HepG2 (cell line): ENCODE data around the gene ZFPL1. TPM values are rescaled to one million over a fixed set of nuclear protein-coding genes. Genes with fewer than 3 reads are reported as not detected.
A peak's percentile ranks its signal among the peaks of the same experiment; 100 is the strongest.

Experiments
- ATAC-seq: fragments of 200-7000 bp; cut with Tn5 transposase; 3 replicates; pipeline ENCODE4 v1.9.1; 2020; ENCODE audit warnings: mild to moderate bottlenecking, moderate library complexity
- BruUV-seq: library from RNA; stranded (reverse); fragments of 400-500 nt; replicated peaks from 2 replicates; lab custom pipeline; 2021; lab: Mats Ljungman, UMichigan
- CTCF ChIA-PET: fragments of 300-600 bp; formaldehyde crosslinking; extraction: SDS; loops from one replicate; lab custom pipeline; 2021; ENCODE audit warnings: low total read pairs, inconsistent platforms, low intra/inter-chr PET ratio; lab: Yijun Ruan, JAX
- POLR2A ChIA-PET: fragments of 350-600 bp; sonication (Branson Sonifier 250); formaldehyde crosslinking; loops from one replicate; lab custom pipeline; 2020; ENCODE audit warnings: antibody characterized with exemption, inconsistent platforms; lab: Yijun Ruan, JAX
- DNase-seq: peaks from one replicate; pipeline ENCODE4 v3.0.0-alpha.2; 2015; ENCODE audit warnings: low spot score
- FAIRE-seq: peaks from 3 replicates; lab custom pipeline; 2011; peaks lifted over from hg19 to GRCh38; lab: Jason Lieb, UNC
- H2AFZ ChIP-seq: one replicate; pipeline ENCODE4 v1.6.1; 2011; ENCODE audit warnings: low read length, inconsistent platforms
- H3K27ac ChIP-seq: fragments of 300-600 bp; 3 replicates; pipeline ENCODE4 v1.8.0; 2011; ENCODE audit warnings: mixed run types, mild to moderate bottlenecking, mixed read lengths, low read length, inconsistent platforms; ENCODE audit not compliant: insufficient read depth; ENCODE audit errors: extremely low read length
- H3K27me3 ChIP-seq, 2 experiments: fragments of 200-600 bp in 1 of 2; 2 replicates in 1 of 2; 3 replicates in 1 of 2; pipeline versions ENCODE4 v1.6.0 to v1.8.0; 2011; ENCODE audit warnings: low read length in 2 of 2, mild to moderate bottlenecking in 2 of 2, moderate library complexity in 2 of 2, inconsistent platforms in 1 of 2; ENCODE audit not compliant: insufficient read depth in 2 of 2, control insufficient read depth in 1 of 2
- H3K36me3 ChIP-seq, 2 experiments: fragments of 200-600 bp in 1 of 2; replicated peaks in 1 of 2; 2 replicates in 1 of 2; 3 replicates in 1 of 2; pipeline versions ENCODE4 v1.5.1 to v1.8.0; 2011; ENCODE audit warnings: low read length in 2 of 2, inconsistent platforms in 1 of 2; ENCODE audit not compliant: insufficient read depth in 2 of 2, control insufficient read depth in 1 of 2
- H3K4me1 ChIP-seq: 2 replicates; pipeline ENCODE4 v1.5.1; 2012; ENCODE audit warnings: low read length, inconsistent platforms; ENCODE audit not compliant: insufficient read depth
- H3K4me2 ChIP-seq: 2 replicates; pipeline ENCODE4 v1.6.0; 2011; ENCODE audit warnings: low read depth, low read length, inconsistent platforms
- H3K4me3 ChIP-seq, 3 experiments: fragments of 200-600 bp in 1 of 3; sonication (generic), shearing (Covaris generic) in 1 of 3; replicated peaks in 1 of 3; 2 replicates each; pipeline ENCODE4 v1.5.1; 2011 to 2016; ENCODE audit warnings: low read length in 3 of 3, inconsistent platforms in 2 of 3, low read depth in 2 of 3, mild to moderate bottlenecking in 2 of 3, control low read depth in 1 of 3, mixed read lengths in 1 of 3; ENCODE audit not compliant: insufficient read depth in 1 of 3
- H3K79me2 ChIP-seq: one replicate; pipeline ENCODE4 v1.6.1; 2011; ENCODE audit warnings: low read length, inconsistent platforms; ENCODE audit not compliant: insufficient read depth
- H3K9ac ChIP-seq: 2 replicates; pipeline ENCODE4 v1.6.0; 2011; ENCODE audit warnings: mild to moderate bottlenecking, low read depth, low read length, inconsistent platforms; ENCODE audit not compliant: insufficient read depth
- H3K9me3 ChIP-seq: 2 replicates; pipeline ENCODE4 v1.5.1; 2012; ENCODE audit warnings: mild to moderate bottlenecking, low read length
- H4K20me1 ChIP-seq: 2 replicates; pipeline ENCODE4 v1.6.0; 2011; ENCODE audit warnings: inconsistent platforms, mild to moderate bottlenecking, low read length, moderate library complexity; ENCODE audit not compliant: insufficient read depth
- MED1 ChIP-seq: sonication (generic); formaldehyde crosslinking; IDR thresholded peaks from 2 replicates; pipeline ENCODE4 v1.4.0; 2020; ENCODE audit warnings: missing genetic modification reagents
- ZNF280D ChIP-seq: sonication (generic); formaldehyde crosslinking; IDR thresholded peaks from 2 replicates; pipeline ENCODE4 v1.5.1; 2020; ENCODE audit warnings: mild to moderate bottlenecking, missing genetic modification reagents
- ZNF333 ChIP-seq: sonication (generic); formaldehyde crosslinking; IDR thresholded peaks from 2 replicates; pipeline ENCODE4 v1.4.0; 2020; ENCODE audit warnings: mild to moderate bottlenecking, missing genetic modification reagents, borderline replicate concordance
- ZNF414 ChIP-seq: sonication (generic); formaldehyde crosslinking; IDR thresholded peaks from 2 replicates; pipeline ENCODE4 v1.5.0; 2020; ENCODE audit warnings: missing genetic modification reagents
- ZNF484 ChIP-seq: sonication (generic); formaldehyde crosslinking; IDR thresholded peaks from 2 replicates; pipeline ENCODE4 v1.5.1; 2020; ENCODE audit warnings: mild to moderate bottlenecking, low read depth, missing genetic modification reagents, borderline replicate concordance
- ZNF652 ChIP-seq: IDR thresholded peaks from 2 replicates; pipeline ENCODE4 v1.6.1; 2016; ENCODE audit warnings: low read depth, borderline replicate concordance
- WGBS: methylation state at CpG from one replicate; pipeline ENCODE4 v1.1.6; 2017; ENCODE audit warnings: low lambda C conversion rate; 5-methylcytosine and 5-hydroxymethylcytosine counted together
- in situ Hi-C: cut with HindIII; loops from 2 replicates; pipeline ENCODE4 v1.10.0; 2017; ENCODE audit warnings: low pct_unique_long_range_greater_than_20kb; ENCODE audit not compliant: extremely low pct_ligation_motif_present
- intact Hi-C: fragments of 100-400 bp; cut with micrococcal nuclease; formaldehyde crosslinking; loops from one replicate; pipeline ENCODE4 v1.10.0; 2022; ENCODE audit not compliant: unreplicated experiment
- polyA plus RNA-seq, 8 experiments: library from polyadenylated mRNA; depleted of rRNA in 3 of 8; stranded (reverse) in 7 of 8; unstranded in 1 of 8; fragments of >200 nt; fragmentation: Illumina TruSeq in 4 of 8; extraction: Trizol in 4 of 8; gene quantifications; 2 replicates each; pipeline versions ENCODE4 v1.2.1 to v1.2.3, GENCODE V29; 2011 to 2016; ENCODE audit warnings: low read depth in 4 of 8, missing spikeins in 1 of 8, mixed read lengths in 1 of 8; ENCODE audit not compliant: insufficient read depth in 1 of 8
- total RNA-seq, 5 experiments: library from RNA; depleted of rRNA; stranded (reverse); fragments of >200 nt; fragmentation: Illumina TruSeq; extraction: Trizol; gene quantifications; 2 replicates each; pipeline ENCODE4 v1.2.3, GENCODE V29; 2016; ENCODE audit warnings: low read depth in 1 of 5
- TF ChIP-seq, protein P1 (sequence below): sonication (generic); formaldehyde crosslinking; IDR thresholded peaks from 2 replicates; pipeline ENCODE4 v1.9.0; 2021; ENCODE audit warnings: missing genetic modification reagents, mild to moderate bottlenecking, borderline replicate concordance
- TF ChIP-seq, protein P2 (sequence below): sonication (generic); formaldehyde crosslinking; IDR thresholded peaks from 2 replicates; pipeline ENCODE4 v1.8.1; 2022; ENCODE audit warnings: mild to moderate bottlenecking, missing genetic modification reagents
- TF ChIP-seq, protein P3 (sequence below): sonication (generic); formaldehyde crosslinking; IDR thresholded peaks from 2 replicates; pipeline ENCODE4 v1.9.0; 2021; ENCODE audit warnings: mild to moderate bottlenecking, missing genetic modification reagents

ZFPL1 gene
- total and polyA plus RNA-seq, 2 of the 13 experiments (the other 11 are each of a cell fraction or from before 2014, with no cell fraction given) = 32.2 to 56.0 TPM

DNA sequence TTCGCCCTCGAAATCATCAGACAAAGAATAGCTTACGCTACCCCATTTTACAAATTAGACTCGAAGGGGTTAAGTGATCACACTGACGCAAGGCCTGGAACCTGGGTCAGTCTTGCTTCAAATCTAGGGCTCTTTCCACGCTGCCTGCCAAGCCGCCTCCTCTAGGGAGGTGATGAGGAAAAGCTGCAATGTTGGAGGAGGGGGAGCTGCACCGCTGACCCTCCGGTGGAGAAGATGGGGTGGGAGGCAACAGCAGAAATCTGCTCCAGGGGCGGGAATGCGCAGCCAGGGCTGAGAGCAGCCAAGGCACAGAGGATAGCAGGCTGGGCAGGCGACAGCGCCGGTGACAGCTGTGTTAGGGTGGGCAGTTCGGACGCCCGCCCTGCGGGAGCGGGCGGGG is 49.7 kb downstream of the ZFPL1 start:
- Histone ChIP-seq H3K79me2 (peaks cover 26% of the 10 kb centered on the region), H3K4me3 (peak overlapping the region; percentile 85 to 94 (median 92)), H3K36me3 (peaks cover 27 to 39% of the 10 kb centered on the region in 2 experiments), H3K9me3 (no peaks in the 10 kb centered on the region), H3K9ac (peak overlapping the region; percentile 96), H4K20me1 (peaks cover 17% of the 10 kb centered on the region), H2AFZ (no peak overlapping the region), H3K27me3 (no peaks in the 10 kb centered on the region; a peak in 1 of 5 replicates), H3K27ac (peak overlapping the region; percentile 96), H3K4me1 (peaks cover 25% of the 10 kb centered on the region), H3K4me2 (peak overlapping the region; percentile 92)
- POLR2A ChIA-PET = interaction anchor here (1.7 to 5.1 kb wide), 7 partner anchors 11 to 224 kb away, joined by 5 to 105 read pairs (median 53); partner anchors contain the start of genes CAPN1, FAU, MRPL49 and TM7SF2
- ATAC-seq = no peak
- intact Hi-C loops = no loop called here
- in situ Hi-C loops = no loop called here
- WGBS = 0% methylated on average over 8 of the region's 20 CpGs
- CTCF ChIA-PET = interaction anchor here (1.3 kb wide), 1 partner anchor 47 kb away, joined by 3 read pairs; no protein-coding TSS in a partner anchor
- DNase-seq = no peak
- FAIRE-seq = no peak
- no TSS peak for BruUV-seq
- TF ChIP-seq, protein P1, sequence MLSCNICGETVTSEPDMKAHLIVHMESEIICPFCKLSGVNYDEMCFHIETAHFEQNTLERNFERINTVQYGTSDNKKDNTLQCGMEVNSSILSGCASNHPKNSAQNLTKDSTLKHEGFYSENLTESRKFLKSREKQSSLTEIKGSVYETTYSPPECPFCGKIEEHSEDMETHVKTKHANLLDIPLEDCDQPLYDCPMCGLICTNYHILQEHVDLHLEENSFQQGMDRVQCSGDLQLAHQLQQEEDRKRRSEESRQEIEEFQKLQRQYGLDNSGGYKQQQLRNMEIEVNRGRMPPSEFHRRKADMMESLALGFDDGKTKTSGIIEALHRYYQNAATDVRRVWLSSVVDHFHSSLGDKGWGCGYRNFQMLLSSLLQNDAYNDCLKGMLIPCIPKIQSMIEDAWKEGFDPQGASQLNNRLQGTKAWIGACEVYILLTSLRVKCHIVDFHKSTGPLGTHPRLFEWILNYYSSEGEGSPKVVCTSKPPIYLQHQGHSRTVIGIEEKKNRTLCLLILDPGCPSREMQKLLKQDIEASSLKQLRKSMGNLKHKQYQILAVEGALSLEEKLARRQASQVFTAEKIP = no peak
- TF ChIP-seq ZNF414 (CRISPR knock-in tag) = 0 out of 2 replicates have a peak, but pooled peaks have one; percentile 3
- TF ChIP-seq, protein P2, sequence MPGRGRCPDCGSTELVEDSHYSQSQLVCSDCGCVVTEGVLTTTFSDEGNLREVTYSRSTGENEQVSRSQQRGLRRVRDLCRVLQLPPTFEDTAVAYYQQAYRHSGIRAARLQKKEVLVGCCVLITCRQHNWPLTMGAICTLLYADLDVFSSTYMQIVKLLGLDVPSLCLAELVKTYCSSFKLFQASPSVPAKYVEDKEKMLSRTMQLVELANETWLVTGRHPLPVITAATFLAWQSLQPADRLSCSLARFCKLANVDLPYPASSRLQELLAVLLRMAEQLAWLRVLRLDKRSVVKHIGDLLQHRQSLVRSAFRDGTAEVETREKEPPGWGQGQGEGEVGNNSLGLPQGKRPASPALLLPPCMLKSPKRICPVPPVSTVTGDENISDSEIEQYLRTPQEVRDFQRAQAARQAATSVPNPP (CRISPR knock-in tag) = 0 out of 2 replicates have a peak, but pooled peaks have one; percentile 1
- no peak for TF ChIP-seq ZNF484
- TF ChIP-seq, protein P3, sequence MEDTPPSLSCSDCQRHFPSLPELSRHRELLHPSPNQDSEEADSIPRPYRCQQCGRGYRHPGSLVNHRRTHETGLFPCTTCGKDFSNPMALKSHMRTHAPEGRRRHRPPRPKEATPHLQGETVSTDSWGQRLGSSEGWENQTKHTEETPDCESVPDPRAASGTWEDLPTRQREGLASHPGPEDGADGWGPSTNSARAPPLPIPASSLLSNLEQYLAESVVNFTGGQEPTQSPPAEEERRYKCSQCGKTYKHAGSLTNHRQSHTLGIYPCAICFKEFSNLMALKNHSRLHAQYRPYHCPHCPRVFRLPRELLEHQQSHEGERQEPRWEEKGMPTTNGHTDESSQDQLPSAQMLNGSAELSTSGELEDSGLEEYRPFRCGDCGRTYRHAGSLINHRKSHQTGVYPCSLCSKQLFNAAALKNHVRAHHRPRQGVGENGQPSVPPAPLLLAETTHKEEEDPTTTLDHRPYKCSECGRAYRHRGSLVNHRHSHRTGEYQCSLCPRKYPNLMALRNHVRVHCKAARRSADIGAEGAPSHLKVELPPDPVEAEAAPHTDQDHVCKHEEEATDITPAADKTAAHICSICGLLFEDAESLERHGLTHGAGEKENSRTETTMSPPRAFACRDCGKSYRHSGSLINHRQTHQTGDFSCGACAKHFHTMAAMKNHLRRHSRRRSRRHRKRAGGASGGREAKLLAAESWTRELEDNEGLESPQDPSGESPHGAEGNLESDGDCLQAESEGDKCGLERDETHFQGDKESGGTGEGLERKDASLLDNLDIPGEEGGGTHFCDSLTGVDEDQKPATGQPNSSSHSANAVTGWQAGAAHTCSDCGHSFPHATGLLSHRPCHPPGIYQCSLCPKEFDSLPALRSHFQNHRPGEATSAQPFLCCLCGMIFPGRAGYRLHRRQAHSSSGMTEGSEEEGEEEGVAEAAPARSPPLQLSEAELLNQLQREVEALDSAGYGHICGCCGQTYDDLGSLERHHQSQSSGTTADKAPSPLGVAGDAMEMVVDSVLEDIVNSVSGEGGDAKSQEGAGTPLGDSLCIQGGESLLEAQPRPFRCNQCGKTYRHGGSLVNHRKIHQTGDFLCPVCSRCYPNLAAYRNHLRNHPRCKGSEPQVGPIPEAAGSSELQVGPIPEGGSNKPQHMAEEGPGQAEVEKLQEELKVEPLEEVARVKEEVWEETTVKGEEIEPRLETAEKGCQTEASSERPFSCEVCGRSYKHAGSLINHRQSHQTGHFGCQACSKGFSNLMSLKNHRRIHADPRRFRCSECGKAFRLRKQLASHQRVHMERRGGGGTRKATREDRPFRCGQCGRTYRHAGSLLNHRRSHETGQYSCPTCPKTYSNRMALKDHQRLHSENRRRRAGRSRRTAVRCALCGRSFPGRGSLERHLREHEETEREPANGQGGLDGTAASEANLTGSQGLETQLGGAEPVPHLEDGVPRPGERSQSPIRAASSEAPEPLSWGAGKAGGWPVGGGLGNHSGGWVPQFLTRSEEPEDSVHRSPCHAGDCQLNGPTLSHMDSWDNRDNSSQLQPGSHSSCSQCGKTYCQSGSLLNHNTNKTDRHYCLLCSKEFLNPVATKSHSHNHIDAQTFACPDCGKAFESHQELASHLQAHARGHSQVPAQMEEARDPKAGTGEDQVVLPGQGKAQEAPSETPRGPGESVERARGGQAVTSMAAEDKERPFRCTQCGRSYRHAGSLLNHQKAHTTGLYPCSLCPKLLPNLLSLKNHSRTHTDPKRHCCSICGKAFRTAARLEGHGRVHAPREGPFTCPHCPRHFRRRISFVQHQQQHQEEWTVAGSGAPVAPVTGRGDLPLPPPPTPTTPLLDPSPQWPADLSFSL = 0 out of 2 replicates have a peak, but pooled peaks have one; percentile 28
- peak; percentile 92 for TF ChIP-seq ZNF652 (CRISPR knock-in tag)
- TF ChIP-seq MED1 (CRISPR knock-in tag) = 0 out of 2 replicates have a peak, but pooled peaks have one; percentile 1
- no peak for TF ChIP-seq ZNF333
- TF ChIP-seq ZNF280D = peak; percentile 4; the same call in 1 of the 2 replicates
